ENCODE measurements around the gene LPA. TPM values are rescaled to one million over a fixed set of nuclear protein-coding genes. Genes with fewer than 3 reads are reported as not detected.

The LPA gene
- total and polyA plus RNA-seq, 2 of the 8 experiments (the other 6 are each of a cell fraction or from before 2014, with no cell fraction given), result 0.39 TPM; not detected in 1

GRCh38 chr6:160634706-160635105 lies 29.4 kb downstream of the LPA start (continued):
- no peak for TF ChIP-seq KDM4A (IDR thresholded peaks at IDR 0.05; ENCODE audit: low read depth, low read length, severe bottlenecking)
- TF ChIP-seq CTCF (IDR thresholded peaks at IDR 0.05; ENCODE audit: control extremely low read depth in 1 of 3, insufficient read depth in 1 of 3, low read depth in 1 of 3, low read length in 3 of 3), result no peak
- TF ChIP-seq CBX5 (IDR thresholded peaks at IDR 0.05; ENCODE audit: low read depth, low read length), result no peak
- TF ChIP-seq RBBP5 (IDR thresholded peaks at IDR 0.05; ENCODE audit: borderline replicate concordance, low read depth, low read length), result no peak
